Breast epithelium (tissue), 4 donors: ENCODE measurements around the gene ALKBH6. TPM values are rescaled to one million over a fixed set of nuclear protein-coding genes. Genes with fewer than 3 reads are reported as not detected.

Experiments
- DNase-seq, 2 donors: peaks; one replicate each; pipeline ENCODE4 v3.0.0-alpha.2; 2019; ENCODE audit warnings: low spot score in 2 of 2
- H3K27ac ChIP-seq, 2 donors: fragments of 200-600 bp; sonication (generic) in 1 of 2; one replicate each; pipeline ENCODE4 v1.5.1; 2016 to 2019; ENCODE audit warnings: mild to moderate bottlenecking in 1 of 2
- H3K27me3 ChIP-seq, 2 donors: fragments of 200-600 bp; sonication (generic) in 1 of 2; one replicate each; pipeline versions ENCODE4 v1.5.1 to v1.6.0; 2017 to 2019; ENCODE audit warnings: control low read depth in 1 of 2, mild to moderate bottlenecking in 1 of 2
- H3K36me3 ChIP-seq: fragments of 200-600 bp; one replicate; pipeline ENCODE4 v1.5.1; 2019
- H3K4me1 ChIP-seq, 2 donors: fragments of 200-600 bp; sonication (generic); one replicate each; pipeline ENCODE4 v1.5.1; 2016 to 2019; ENCODE audit warnings: control low read depth in 1 of 2
- H3K4me3 ChIP-seq, 3 donors: fragments of 200-600 bp; sonication (generic); 1 replicate in 2 of 3; 2 replicates in 1 of 3; pipeline ENCODE4 v1.5.1; 2016 to 2019; ENCODE audit warnings: mild to moderate bottlenecking in 3 of 3, moderate library complexity in 2 of 3
- H3K9me3 ChIP-seq, 2 donors: fragments of 200-600 bp; sonication (generic) in 1 of 2; one replicate each; pipeline ENCODE4 v1.5.1; 2016 to 2019; ENCODE audit warnings: control low read depth in 1 of 2
- POLR2A ChIP-seq: fragments of 450-650 bp; IDR thresholded peaks from one replicate; pipeline ENCODE4 v1.6.1; 2016; ENCODE audit warnings: antibody characterized with exemption, mild to moderate bottlenecking, moderate library complexity
- POLR2AphosphoS5 ChIP-seq, 3 donors: sonication (generic); formaldehyde crosslinking; IDR thresholded peaks; one replicate each; pipeline ENCODE4 v1.6.1; 2017; ENCODE audit warnings: antibody characterized with exemption in 3 of 3
- intact Hi-C: fragments of 100-400 bp; cut with DNase I; formaldehyde crosslinking; loops from one replicate; pipeline ENCODE4 v1.15.1; 2023; ENCODE audit warnings: low total_unique reads
- total RNA-seq, 3 donors: library from RNA; depleted of rRNA; stranded (reverse); fragments of >200 nt; gene quantifications; one replicate each; pipeline ENCODE4 v1.1.0, GENCODE V29; 2016
- TF ChIP-seq, protein P1 (sequence below), 3 donors: fragments of 450-650 bp; IDR thresholded peaks; one replicate each; pipeline ENCODE4 v1.5.1; 2016 to 2017; ENCODE audit warnings: antibody characterized with exemption in 3 of 3, mild to moderate bottlenecking in 3 of 3, moderate library complexity in 3 of 3

Gene ALKBH6
- 10 to 100 TPM; 18.0 to 23.0 (median 20.3) TPM for total RNA-seq

GRCh38 chr19:36014012-36014924 is at the start of gene ALKBH6:
ALKBH6 (minus strand) TSS chr19:36014213; CDS start chr19:36013397, 816 bp downstream.
- peak; percentile 100 for DNase-seq
- Histone ChIP-seq H3K9me3 (no peaks in the 10 kb centered on the region), H3K27ac (peak within 1 kb of the TSS; percentile 86 to 92), H3K4me1 (peaks cover 0 to 11% of the 10 kb centered on the region in 2 donors), H3K4me3 (peak within 1 kb of the TSS; percentile 60 to 85 (median 70)), H3K36me3 (no peaks in the 10 kb centered on the region), H3K27me3 (no peaks in the 10 kb centered on the region)
- intact Hi-C loops: no loop called here
- TF ChIP-seq POLR2AphosphoS5 (IDR thresholded peaks at IDR 0.05) (peak in 1 of 3 donors; percentile 28), POLR2A (no peak)
- TF ChIP-seq, protein P1, sequence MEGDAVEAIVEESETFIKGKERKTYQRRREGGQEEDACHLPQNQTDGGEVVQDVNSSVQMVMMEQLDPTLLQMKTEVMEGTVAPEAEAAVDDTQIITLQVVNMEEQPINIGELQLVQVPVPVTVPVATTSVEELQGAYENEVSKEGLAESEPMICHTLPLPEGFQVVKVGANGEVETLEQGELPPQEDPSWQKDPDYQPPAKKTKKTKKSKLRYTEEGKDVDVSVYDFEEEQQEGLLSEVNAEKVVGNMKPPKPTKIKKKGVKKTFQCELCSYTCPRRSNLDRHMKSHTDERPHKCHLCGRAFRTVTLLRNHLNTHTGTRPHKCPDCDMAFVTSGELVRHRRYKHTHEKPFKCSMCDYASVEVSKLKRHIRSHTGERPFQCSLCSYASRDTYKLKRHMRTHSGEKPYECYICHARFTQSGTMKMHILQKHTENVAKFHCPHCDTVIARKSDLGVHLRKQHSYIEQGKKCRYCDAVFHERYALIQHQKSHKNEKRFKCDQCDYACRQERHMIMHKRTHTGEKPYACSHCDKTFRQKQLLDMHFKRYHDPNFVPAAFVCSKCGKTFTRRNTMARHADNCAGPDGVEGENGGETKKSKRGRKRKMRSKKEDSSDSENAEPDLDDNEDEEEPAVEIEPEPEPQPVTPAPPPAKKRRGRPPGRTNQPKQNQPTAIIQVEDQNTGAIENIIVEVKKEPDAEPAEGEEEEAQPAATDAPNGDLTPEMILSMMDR (IDR thresholded peaks at IDR 0.05): no peak

- no peak for DNase-seq
- Histone ChIP-seq H3K36me3 (no peaks in the 10 kb centered on the region), H3K9me3 (no peaks in the 10 kb centered on the region), H3K27me3 (no peaks in the 10 kb centered on the region), H3K4me1 (no peaks in the 10 kb centered on the region), H3K27ac (no peak overlapping the region), H3K4me3 (no peak overlapping the region)
- intact Hi-C loops: no loop called here
- TF ChIP-seq POLR2AphosphoS5 (IDR thresholded peaks at IDR 0.05): no peak
- TF ChIP-seq POLR2A: no peak
- TF ChIP-seq, protein P1 (IDR thresholded peaks at IDR 0.05): no peak
Measured at GRCh38 chr19:36061367-36061766, 47.4 kb upstream of the ALKBH6 start.

DNA sequence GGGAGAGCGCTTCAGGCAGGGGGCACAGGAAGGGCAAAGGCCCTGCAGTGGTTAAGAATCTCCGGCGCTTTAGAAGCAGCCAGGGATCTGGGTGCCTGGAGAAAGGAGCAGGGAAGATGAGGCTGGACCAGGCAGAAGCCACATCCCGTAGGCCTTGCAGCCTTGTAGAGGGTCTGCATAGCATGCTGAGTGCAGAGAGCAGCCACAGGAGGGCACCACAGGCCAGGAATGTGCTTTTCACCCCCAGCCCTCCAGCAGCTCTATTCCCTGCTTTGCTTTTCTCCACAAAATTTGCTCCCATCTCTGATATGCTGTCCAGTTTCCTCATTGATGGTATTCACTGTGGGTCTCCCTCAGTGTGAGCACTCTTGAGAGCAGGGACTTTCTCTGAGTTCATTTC is 46.4 kb upstream of the ALKBH6 start:
- no peaks in the 10 kb centered on the region for H3K27me3 ChIP-seq
- no peak for TF ChIP-seq POLR2A
- TF ChIP-seq, protein P1 (IDR thresholded peaks at IDR 0.05): peak in 2 of 3 donors; percentile 34 to 52
- intact Hi-C loops: no loop called here
- no peak for DNase-seq
- no peaks in the 10 kb centered on the region for H3K9me3 ChIP-seq
- H3K36me3 ChIP-seq: no peaks in the 10 kb centered on the region
- H3K4me1 ChIP-seq: peaks cover 3 to 4% of the 10 kb centered on the region in 2 donors
- H3K27ac ChIP-seq: no peak overlapping the region
- no peak overlapping the region for H3K4me3 ChIP-seq

DNA sequence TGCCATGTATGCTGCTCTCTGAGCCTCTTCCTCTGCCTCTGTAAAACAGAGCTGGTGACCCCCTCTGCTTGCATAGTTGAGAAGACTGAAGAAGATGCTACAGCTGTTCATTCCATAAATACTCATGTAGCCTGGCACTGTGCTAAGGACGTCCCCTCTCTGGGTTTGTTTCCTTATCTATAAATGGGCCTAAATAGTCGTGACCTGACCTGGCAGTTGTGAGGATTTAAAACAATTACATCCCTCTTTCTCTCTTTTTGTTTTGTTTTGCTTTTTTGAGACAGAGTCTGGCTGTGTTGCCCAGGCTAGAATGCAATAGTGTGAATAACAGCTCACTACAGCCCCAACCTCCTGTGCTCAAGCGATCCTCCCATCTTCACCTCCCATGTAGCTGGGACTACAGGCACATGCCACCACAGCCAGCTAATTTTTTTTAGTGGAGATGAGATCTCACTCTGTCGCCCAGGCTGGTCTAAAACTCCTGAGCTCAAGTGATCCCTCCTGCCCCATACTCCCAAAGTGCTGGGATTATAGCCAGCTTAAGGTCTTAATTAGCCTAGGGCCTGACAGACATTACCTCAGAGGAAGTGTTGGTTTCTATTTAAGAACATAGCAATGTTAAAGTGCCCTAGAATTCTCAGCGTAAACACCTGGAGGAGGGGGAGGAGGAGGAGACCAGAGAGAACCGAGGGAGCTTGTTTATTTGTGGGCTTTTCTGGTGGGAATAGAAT is 45.3 kb upstream of the ALKBH6 start:
- TF ChIP-seq POLR2A (no peak), POLR2AphosphoS5 (IDR thresholded peaks at IDR 0.05) (no peak)
- TF ChIP-seq, protein P1 (IDR thresholded peaks at IDR 0.05): no peak
- intact Hi-C loops: no loop called here
- H3K4me3 ChIP-seq: no peak overlapping the region
- H3K4me1 ChIP-seq: peaks cover 8 to 9% of the 10 kb centered on the region in 2 donors
- no peaks in the 10 kb centered on the region for H3K36me3 ChIP-seq
- DNase-seq: no peak
- no peak overlapping the region for H3K27ac ChIP-seq
- H3K27me3 ChIP-seq: no peaks in the 10 kb centered on the region
- H3K9me3 ChIP-seq: no peaks in the 10 kb centered on the region
